BJ (cell line): ENCODE measurements around the gene PRPF19. TPM values are rescaled to one million over a fixed set of nuclear protein-coding genes. Genes with fewer than 3 reads are reported as not detected.

Experiments
- CTCF ChIA-PET: fragments of 350-600 bp; formaldehyde crosslinking; extraction: SDS; loops from one replicate; lab custom pipeline; 2021; ENCODE audit warnings: antibody characterized with exemption, inconsistent platforms; lab: Yijun Ruan, JAX
- POLR2A ChIA-PET: fragments of 300-600 bp; sonication (Branson Sonifier 250); formaldehyde crosslinking; extraction: SDS; loops from one replicate; lab custom pipeline; 2021; ENCODE audit warnings: antibody characterized with exemption; lab: Charles Lee
- DNase-seq: peaks from one replicate; pipeline ENCODE4 v3.0.0-alpha.2; 2011; ENCODE audit warnings: low read depth
- H3K27me3 ChIP-seq: 2 replicates; pipeline ENCODE4 v1.6.0; 2011; ENCODE audit warnings: low read length; ENCODE audit not compliant: control insufficient read depth, insufficient read depth
- H3K36me3 ChIP-seq: 2 replicates; pipeline ENCODE4 v1.5.1; 2011; ENCODE audit warnings: low read length; ENCODE audit not compliant: control insufficient read depth, insufficient read depth
- H3K4me3 ChIP-seq: 2 replicates; pipeline ENCODE4 v1.5.1; 2011; ENCODE audit warnings: low read depth, mild to moderate bottlenecking, control low read depth, low read length
- polyA plus RNA-seq: library from polyadenylated mRNA; depleted of rRNA; stranded (reverse); fragments of >200 nt; gene quantifications from 2 replicates; pipeline ENCODE4 v1.2.3, GENCODE V29; 2011
- TF ChIP-seq, protein P1 (sequence below): IDR thresholded peaks from 2 replicates; pipeline ENCODE4 v1.5.1; 2011; ENCODE audit warnings: low read depth, mild to moderate bottlenecking, control low read depth, inconsistent platforms, low read length, moderate library complexity; ENCODE audit not compliant: insufficient read depth

Gene PRPF19
- polyA plus RNA-seq, 1 experiment, result 48.6 TPM

DNA sequence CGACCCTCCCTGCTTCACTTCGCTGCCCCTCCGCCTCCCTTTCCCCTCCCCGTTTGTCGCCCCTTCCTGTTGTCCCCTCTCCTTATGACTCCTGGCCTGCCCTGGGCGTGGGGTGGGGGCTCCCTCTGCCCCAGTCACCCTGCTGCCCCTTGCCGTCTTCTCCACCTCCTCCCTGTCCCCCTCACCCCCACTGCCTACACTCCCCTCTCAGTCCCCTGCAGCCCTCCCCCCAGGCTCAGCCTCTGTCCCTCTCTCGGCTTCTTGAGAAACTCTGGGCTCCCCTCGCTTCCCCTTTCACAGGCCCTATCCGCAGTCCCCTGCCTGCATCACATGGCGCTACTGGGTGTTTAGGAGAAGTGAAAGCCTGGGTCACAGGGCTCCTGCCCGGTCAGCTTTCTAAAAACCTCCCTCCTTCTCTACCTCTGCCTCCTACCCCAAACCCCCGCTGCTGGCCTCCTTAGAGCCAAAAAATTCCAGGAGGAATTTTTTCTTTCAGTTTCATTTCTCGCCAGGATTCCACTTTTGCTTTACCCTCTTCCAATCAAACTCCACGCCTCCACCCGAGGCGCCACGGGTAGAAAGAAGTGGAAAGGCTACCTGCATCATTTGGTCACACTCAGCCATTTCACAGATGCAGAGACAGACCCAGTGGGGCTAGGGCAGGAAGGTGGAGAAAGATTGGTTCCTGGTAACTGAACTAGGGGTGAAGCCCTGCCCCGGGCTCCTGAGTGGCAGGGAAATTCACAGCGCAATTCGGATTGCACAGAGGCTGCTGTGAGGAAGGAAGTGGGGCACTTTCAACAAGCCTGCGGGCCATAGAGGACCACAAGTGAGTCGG lies 45.7 kb upstream of the PRPF19 start, which contains the start of gene SLC15A3:
SLC15A3 (minus strand) TSS at position 273 of the 838 bp plus-strand sequence. CDS start 625 bp downstream, outside the sequence.
- CTCF ChIA-PET, result no interaction called here
- no peak for DNase-seq

DNA sequence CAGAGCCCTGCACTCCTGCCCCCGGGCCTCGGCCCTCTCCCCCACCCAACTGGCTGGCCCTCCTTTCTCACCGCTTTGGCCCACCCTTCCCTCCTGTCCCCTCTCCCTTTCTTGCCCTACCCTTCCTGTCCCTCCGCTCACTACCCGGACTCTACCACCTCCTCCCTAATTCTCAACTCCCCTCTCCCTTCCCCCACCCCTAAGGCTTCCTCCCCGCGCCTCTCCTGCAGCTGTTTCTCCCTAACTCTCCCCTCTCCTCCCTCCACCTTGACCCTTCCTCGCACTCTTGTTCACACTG lies 45.2 kb upstream of the PRPF19 start:
- peak overlapping the region; percentile 45 for H3K4me3 ChIP-seq
- POLR2A ChIA-PET, result no interaction called here
- peaks cover 1% of the 10 kb centered on the region; the same call in 1 of the 2 replicates for H3K27me3 ChIP-seq
- CTCF ChIA-PET, result no interaction called here
- DNase-seq, result no peak
- TF ChIP-seq, protein P1, sequence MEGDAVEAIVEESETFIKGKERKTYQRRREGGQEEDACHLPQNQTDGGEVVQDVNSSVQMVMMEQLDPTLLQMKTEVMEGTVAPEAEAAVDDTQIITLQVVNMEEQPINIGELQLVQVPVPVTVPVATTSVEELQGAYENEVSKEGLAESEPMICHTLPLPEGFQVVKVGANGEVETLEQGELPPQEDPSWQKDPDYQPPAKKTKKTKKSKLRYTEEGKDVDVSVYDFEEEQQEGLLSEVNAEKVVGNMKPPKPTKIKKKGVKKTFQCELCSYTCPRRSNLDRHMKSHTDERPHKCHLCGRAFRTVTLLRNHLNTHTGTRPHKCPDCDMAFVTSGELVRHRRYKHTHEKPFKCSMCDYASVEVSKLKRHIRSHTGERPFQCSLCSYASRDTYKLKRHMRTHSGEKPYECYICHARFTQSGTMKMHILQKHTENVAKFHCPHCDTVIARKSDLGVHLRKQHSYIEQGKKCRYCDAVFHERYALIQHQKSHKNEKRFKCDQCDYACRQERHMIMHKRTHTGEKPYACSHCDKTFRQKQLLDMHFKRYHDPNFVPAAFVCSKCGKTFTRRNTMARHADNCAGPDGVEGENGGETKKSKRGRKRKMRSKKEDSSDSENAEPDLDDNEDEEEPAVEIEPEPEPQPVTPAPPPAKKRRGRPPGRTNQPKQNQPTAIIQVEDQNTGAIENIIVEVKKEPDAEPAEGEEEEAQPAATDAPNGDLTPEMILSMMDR, result no peak
- no peaks in the 10 kb centered on the region for H3K36me3 ChIP-seq

More for the DNA sequence above, 45.7 kb upstream of the PRPF19 start, which contains the start of gene SLC15A3:
- POLR2A ChIA-PET, result no interaction called here
- Histone ChIP-seq H3K36me3 (no peaks in the 10 kb centered on the region), H3K4me3 (peak within 1 kb of the TSS; percentile 45), H3K27me3 (peaks cover 1% of the 10 kb centered on the region; the same call in 1 of the 2 replicates)
- TF ChIP-seq, protein P1, result no peak

DNA sequence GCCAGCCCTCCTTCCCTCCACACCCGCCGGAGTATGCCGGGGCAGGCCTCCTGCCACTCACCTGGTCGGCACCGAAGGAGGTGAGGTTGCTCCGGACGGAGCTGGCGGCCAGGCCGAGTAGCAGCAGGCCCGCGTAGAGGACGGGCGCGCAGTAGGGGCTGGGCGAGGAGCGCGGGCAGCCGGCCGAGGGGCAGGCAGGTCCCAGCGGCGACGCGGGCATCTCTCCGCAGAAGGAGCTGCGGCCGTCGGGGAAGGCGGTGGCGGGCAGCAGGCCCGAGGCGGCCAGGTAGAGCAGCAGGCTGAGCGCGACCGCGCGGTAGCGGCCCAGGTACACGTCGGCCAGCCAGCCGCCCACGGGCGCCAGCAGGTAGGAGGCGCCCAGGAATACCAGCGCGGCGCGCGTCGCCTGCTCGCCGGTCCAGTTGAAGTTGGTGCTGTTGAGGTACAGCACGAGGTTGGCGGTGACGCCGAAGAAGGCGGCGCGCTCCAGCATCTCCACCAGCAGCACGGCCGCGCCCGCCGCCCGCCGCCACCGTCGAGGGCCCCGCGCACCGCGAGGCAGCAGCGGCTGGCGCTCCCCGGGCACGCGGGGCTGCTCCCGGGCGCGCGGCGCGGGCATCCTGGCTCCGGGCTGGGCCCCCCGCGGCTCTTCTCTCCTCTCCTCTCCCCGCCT lies 44.7 kb upstream of the PRPF19 start:
- POLR2A ChIA-PET, result no interaction called here
- CTCF ChIA-PET, result interaction anchor here (1.7 kb wide), 1 partner anchor 10 kb away, joined by 5 read pairs; no protein-coding TSS in a partner anchor
- DNase-seq, result no peak

GRCh38 chr11:60950024-60950423 lies 43.6 kb upstream of the PRPF19 start:
- Histone ChIP-seq H3K4me3 (no peak overlapping the region), H3K27me3 (peaks cover 1% of the 10 kb centered on the region; the same call in 1 of the 2 replicates), H3K36me3 (peaks cover 2% of the 10 kb centered on the region; the same call in 1 of the 2 replicates)
- TF ChIP-seq, protein P1, result no peak
- ChIA-PET CTCF (interaction anchor here (0.6 to 1.7 kb wide), 5 partner anchors 9 to 51 kb away, joined by 3 to 5 read pairs (median 3); no protein-coding TSS in a partner anchor), POLR2A (no interaction called here)
- DNase-seq, result no peak

More for the DNA sequence above, 44.7 kb upstream of the PRPF19 start:
- no peaks in the 10 kb centered on the region for H3K36me3 ChIP-seq
- H3K4me3 ChIP-seq, result peak overlapping the region; percentile 45
- peaks cover 1% of the 10 kb centered on the region; the same call in 1 of the 2 replicates for H3K27me3 ChIP-seq
- TF ChIP-seq, protein P1, result no peak

GRCh38 chr11:60948250-60948649 lies 41.9 kb upstream of the PRPF19 start:
- POLR2A ChIA-PET, result no interaction called here
- CTCF ChIA-PET, result interaction anchor here (0.8 to 1.9 kb wide), 3 partner anchors 23 to 117 kb away, joined by 3 to 5 read pairs (median 4); partner anchors contain the start of gene CD6

More at GRCh38 chr11:60948250-60948649, 41.9 kb upstream of the PRPF19 start:
- Histone ChIP-seq H3K4me3 (no peak overlapping the region), H3K36me3 (peaks cover 3% of the 10 kb centered on the region; the same call in 1 of the 2 replicates), H3K27me3 (peaks cover 1% of the 10 kb centered on the region; the same call in 1 of the 2 replicates)
- no peak for DNase-seq
- TF ChIP-seq, protein P1, result no peak
